ENCODE measurements around the gene RUNX1. TPM values are rescaled to one million over a fixed set of nuclear protein-coding genes. Genes with fewer than 3 reads are reported as not detected.

RUNX1 gene
- total RNA-seq, 2 donors from 2014 or later, result 4.9 to 12.5 TPM

DNA sequence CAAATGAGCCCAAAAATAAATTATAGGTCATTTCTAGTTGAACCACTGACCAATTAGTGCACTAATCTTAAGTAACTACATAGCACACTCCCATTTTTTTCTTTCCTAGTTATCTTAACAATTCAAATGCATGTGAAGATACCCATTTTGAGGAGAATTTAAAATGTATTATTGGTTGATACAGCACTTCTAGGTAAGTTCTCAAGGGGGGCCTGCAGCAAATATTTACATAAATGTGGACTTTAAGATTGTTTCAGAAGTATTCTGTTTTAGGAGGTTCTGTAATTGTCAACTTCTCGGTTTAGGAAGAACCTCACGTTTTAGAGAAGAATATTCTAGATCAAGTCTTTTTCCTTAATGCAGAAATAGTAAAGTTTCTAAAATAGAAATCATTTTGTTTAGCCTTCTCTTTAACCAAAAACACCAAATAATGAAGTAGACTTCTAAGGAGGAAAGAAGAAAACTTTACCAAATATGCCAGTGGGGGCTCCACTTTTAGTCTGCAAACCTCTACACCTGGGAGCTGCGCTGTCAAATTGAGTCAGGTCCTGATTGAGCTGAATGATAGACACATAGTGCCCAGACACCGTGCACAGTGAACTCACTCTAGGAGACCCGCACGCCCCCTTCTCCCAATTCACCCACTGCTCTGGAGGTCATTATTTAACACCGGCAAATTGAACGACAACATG is 144.4 kb downstream of the RUNX1 start:
- 63 to 70% methylated on average over 8 of the region's 8 CpGs for WGBS, 2 donors
- Histone ChIP-seq H3K27ac (no peak overlapping the region), H3K4me3 (no peak overlapping the region), H3K4me1 (no peaks in the 10 kb centered on the region), H3K9me3 (no peaks in the 10 kb centered on the region), H3K27me3 (no peaks in the 10 kb centered on the region), H3K36me3 (replicated peaks in 1 of 2; ENCODE audit: insufficient read depth in 1 of 2, low read depth in 2 of 2) (no peaks in the 10 kb centered on the region)
- intact Hi-C loops (cut with DNase I), result no loop called here
- TF ChIP-seq, protein P1, sequence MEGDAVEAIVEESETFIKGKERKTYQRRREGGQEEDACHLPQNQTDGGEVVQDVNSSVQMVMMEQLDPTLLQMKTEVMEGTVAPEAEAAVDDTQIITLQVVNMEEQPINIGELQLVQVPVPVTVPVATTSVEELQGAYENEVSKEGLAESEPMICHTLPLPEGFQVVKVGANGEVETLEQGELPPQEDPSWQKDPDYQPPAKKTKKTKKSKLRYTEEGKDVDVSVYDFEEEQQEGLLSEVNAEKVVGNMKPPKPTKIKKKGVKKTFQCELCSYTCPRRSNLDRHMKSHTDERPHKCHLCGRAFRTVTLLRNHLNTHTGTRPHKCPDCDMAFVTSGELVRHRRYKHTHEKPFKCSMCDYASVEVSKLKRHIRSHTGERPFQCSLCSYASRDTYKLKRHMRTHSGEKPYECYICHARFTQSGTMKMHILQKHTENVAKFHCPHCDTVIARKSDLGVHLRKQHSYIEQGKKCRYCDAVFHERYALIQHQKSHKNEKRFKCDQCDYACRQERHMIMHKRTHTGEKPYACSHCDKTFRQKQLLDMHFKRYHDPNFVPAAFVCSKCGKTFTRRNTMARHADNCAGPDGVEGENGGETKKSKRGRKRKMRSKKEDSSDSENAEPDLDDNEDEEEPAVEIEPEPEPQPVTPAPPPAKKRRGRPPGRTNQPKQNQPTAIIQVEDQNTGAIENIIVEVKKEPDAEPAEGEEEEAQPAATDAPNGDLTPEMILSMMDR (IDR thresholded peaks at IDR 0.05), result no peak
- DNase-seq (no peak), ATAC-seq (no peak)

DNA sequence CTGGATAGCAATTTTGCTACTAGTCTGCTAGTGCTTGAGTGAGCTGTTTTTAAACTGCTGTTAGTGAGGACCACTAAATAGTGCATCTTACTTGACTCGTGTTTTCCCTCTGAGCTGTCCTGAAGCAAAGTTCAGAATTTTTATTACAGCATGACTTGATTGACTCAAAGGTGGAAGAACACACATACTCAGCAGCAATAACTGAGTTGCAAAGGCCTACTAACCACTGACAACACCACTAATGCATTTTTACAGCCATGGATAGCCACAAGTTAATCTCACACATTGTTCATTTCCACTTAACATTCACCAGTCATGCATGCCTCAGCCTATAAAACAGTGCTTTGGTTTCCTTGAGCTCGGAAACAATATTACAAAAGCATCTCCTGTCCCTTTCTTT is 148.7 kb downstream of the RUNX1 start:
- TF ChIP-seq, protein P1 (IDR thresholded peaks at IDR 0.05), result no peak
- no peak for TF ChIP-seq POLR2A (IDR thresholded peaks at IDR 0.05)
- 86 to 87% methylated on average over 2 of the region's 2 CpGs for WGBS, 2 donors
- H3K36me3 ChIP-seq (replicated peaks in 1 of 2; ENCODE audit: insufficient read depth in 1 of 2, low read depth in 2 of 2), result no peaks in the 10 kb centered on the region
- no peak overlapping the region for H3K4me3 ChIP-seq
- ATAC-seq (no peak), DNase-seq (no peak)
- no peaks in the 10 kb centered on the region for H3K4me1 ChIP-seq
- H3K27me3 ChIP-seq, result no peaks in the 10 kb centered on the region
- no peaks in the 10 kb centered on the region for H3K9me3 ChIP-seq
- no peak overlapping the region for H3K27ac ChIP-seq
- intact Hi-C loops (cut with DNase I), result no loop called here

DNA sequence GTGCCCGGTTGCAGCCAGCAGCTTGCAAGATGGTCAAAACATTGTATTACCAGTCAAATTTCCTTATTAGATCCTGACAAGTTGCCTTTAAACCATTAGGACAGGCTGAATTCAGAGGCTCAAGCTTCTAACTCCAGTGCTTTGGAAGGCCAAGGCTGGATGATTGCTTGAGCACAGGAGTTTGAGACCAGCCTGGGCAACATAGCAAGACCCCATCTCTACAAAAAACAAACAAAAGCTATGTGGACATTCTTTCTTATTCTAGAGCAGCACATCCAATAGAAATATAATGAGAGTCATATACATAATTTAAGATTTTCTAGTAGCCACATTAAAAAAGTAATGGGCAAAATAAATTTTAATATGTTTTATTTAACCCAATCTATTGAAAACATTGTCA is 149.3 kb downstream of the RUNX1 start:
- ATAC-seq, result no peak
- Histone ChIP-seq H3K27me3 (no peaks in the 10 kb centered on the region), H3K4me3 (no peak overlapping the region), H3K36me3 (replicated peaks in 1 of 2; ENCODE audit: insufficient read depth in 1 of 2, low read depth in 2 of 2) (no peaks in the 10 kb centered on the region), H3K9me3 (no peaks in the 10 kb centered on the region), H3K27ac (no peak overlapping the region), H3K4me1 (no peaks in the 10 kb centered on the region)
- no peak for DNase-seq
- WGBS, 2 donors, result 100% methylated on average over 1 of the region's 1 CpG
- intact Hi-C loops (cut with DNase I), result loop anchor here (10.0 kb wide), 1 partner anchor 495 kb away; no protein-coding TSS in a partner anchor
- TF ChIP-seq POLR2A (IDR thresholded peaks at IDR 0.05), result no peak
- TF ChIP-seq, protein P1 (IDR thresholded peaks at IDR 0.05), result no peak

DNA sequence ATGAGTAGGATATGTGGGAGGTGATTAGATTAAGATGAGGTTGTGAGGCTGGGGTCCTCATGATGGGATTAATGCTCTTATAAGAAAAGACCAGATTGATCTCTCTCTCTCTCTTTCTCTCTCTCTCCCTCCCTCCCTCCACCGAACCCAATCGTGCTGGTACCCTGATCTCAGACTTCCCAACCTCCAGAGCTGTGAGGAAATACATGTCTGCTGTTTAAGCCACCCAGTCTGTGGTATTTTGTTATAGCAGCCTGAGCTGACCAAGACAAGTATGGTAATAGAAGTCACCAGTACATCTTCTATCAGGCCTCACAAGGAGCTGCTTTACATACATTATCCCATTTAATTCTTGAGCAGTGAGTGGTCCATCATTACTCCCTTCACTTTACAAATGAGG is 149.8 kb downstream of the RUNX1 start:
- H3K4me1 ChIP-seq, result no peaks in the 10 kb centered on the region
- H3K27me3 ChIP-seq, result no peaks in the 10 kb centered on the region
- no peak overlapping the region for H3K4me3 ChIP-seq
- 64 to 73% methylated on average over 2 of the region's 2 CpGs for WGBS, 2 donors
- H3K36me3 ChIP-seq (replicated peaks in 1 of 2; ENCODE audit: insufficient read depth in 1 of 2, low read depth in 2 of 2), result no peaks in the 10 kb centered on the region
- TF ChIP-seq, protein P1 (IDR thresholded peaks at IDR 0.05), result no peak
- no peak for TF ChIP-seq POLR2A (IDR thresholded peaks at IDR 0.05)
- no peaks in the 10 kb centered on the region for H3K9me3 ChIP-seq
- intact Hi-C loops (cut with DNase I), result loop anchor here (10.0 kb wide), 1 partner anchor 495 kb away; no protein-coding TSS in a partner anchor
- no peak overlapping the region for H3K27ac ChIP-seq
- DNase-seq (no peak), ATAC-seq (no peak)

DNA sequence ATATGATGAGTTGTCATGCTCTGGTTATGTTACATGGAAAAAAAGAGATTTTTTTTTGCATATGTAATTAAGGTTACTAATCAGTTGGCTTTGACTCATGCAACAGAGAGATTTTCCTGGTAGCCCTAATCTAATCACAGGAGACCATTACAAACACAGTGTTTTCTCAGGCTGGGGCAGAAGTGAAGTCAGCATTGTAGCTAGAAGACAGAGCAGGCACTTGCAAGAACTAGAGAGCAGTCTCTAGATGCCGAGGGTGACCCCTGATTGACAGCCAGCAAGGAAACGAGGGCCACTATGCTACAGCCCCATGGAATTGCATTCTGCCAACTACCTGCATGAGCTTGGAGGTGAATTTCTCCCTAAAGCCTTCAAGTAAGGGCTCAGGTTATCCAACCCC is 151.3 kb downstream of the RUNX1 start:
- Histone ChIP-seq H3K4me1 (no peaks in the 10 kb centered on the region), H3K27me3 (no peaks in the 10 kb centered on the region), H3K4me3 (no peak overlapping the region), H3K27ac (no peak overlapping the region), H3K36me3 (replicated peaks in 1 of 2; ENCODE audit: insufficient read depth in 1 of 2, low read depth in 2 of 2) (no peaks in the 10 kb centered on the region), H3K9me3 (no peaks in the 10 kb centered on the region)
- no peak for ATAC-seq
- TF ChIP-seq, protein P1 (IDR thresholded peaks at IDR 0.05), result no peak
- TF ChIP-seq POLR2A (IDR thresholded peaks at IDR 0.05), result no peak
- no peak for DNase-seq
- intact Hi-C loops (cut with DNase I), result loop anchor here (10.0 kb wide), 1 partner anchor 497 kb away; no protein-coding TSS in a partner anchor
- WGBS, 2 donors, result 52 to 58% methylated on average over 2 of the region's 2 CpGs
